DOHH2 (cell line): Measurements from ENCODE around the gene RPUSD1.

Experiments
- H3F3A ChIP-seq: fragments of 200-600 bp; sonication (generic), shearing (Covaris generic); 2 replicates; pipeline ENCODE4 v1.6.0; 2016; ENCODE audit warnings: antibody characterized with exemption, mild to moderate bottlenecking; ENCODE audit not compliant: control insufficient read depth, insufficient read depth
- H3K27ac ChIP-seq: fragments of 200-600 bp; sonication (generic); 2 replicates; pipeline ENCODE4 v1.5.1; 2014; ENCODE audit warnings: low read depth, mild to moderate bottlenecking, low read length, moderate library complexity
- H3K27me3 ChIP-seq: fragments of 200-600 bp; sonication (generic); 2 replicates; pipeline ENCODE4 v1.6.1; 2014; ENCODE audit warnings: mild to moderate bottlenecking, low read length, mixed read lengths; ENCODE audit not compliant: control insufficient read depth
- H3K36me3 ChIP-seq: fragments of 200-600 bp; sonication (generic); 2 replicates; pipeline ENCODE4 v1.6.1; 2014; ENCODE audit warnings: mild to moderate bottlenecking, low read length, moderate library complexity, mixed read lengths; ENCODE audit not compliant: control insufficient read depth
- H3K4me1 ChIP-seq: fragments of 200-600 bp; sonication (generic); 2 replicates; pipeline ENCODE4 v1.6.1; 2014; ENCODE audit warnings: mild to moderate bottlenecking, low read length, mixed read lengths; ENCODE audit not compliant: control insufficient read depth
- H3K4me2 ChIP-seq: fragments of 200-600 bp; sonication (generic); 2 replicates; pipeline ENCODE4 v1.6.0; 2014; ENCODE audit warnings: mild to moderate bottlenecking, low read length, moderate library complexity
- H3K4me3 ChIP-seq: fragments of 200-600 bp; sonication (generic); 2 replicates; pipeline ENCODE4 v1.5.1; 2014; ENCODE audit warnings: mild to moderate bottlenecking, low read length, mixed read lengths
- H3K79me2 ChIP-seq: fragments of 200-600 bp; sonication (generic); 2 replicates; pipeline ENCODE4 v1.6.1; 2014; ENCODE audit warnings: mild to moderate bottlenecking, low read length, mixed read lengths; ENCODE audit not compliant: control insufficient read depth
- H3K9me2 ChIP-seq: fragments of 200-600 bp; sonication (generic); replicated peaks from 2 replicates; pipeline ENCODE4 v1.6.1; 2014; ENCODE audit warnings: mild to moderate bottlenecking, low read length, mixed read lengths; ENCODE audit not compliant: control insufficient read depth
- H3K9me3 ChIP-seq: fragments of 200-600 bp; sonication (generic); 2 replicates; pipeline ENCODE4 v1.6.1; 2014; ENCODE audit warnings: antibody characterized with exemption, low read length, mixed read lengths; ENCODE audit not compliant: control insufficient read depth, insufficient read depth
- H4K20me1 ChIP-seq: fragments of 200-600 bp; sonication (generic); 2 replicates; pipeline ENCODE4 v1.6.0; 2014; ENCODE audit warnings: low read depth, mild to moderate bottlenecking, antibody characterized with exemption, low read length, moderate library complexity; ENCODE audit not compliant: control insufficient read depth, insufficient read depth
- EZH2phosphoT487 ChIP-seq: fragments of 200-600 bp; sonication (generic); IDR thresholded peaks from 2 replicates; pipeline ENCODE4 v1.6.1; 2017; ENCODE audit warnings: borderline replicate concordance, mild to moderate bottlenecking, antibody characterized with exemption, low read length, moderate library complexity, mixed read lengths
- TF ChIP-seq, protein P1 (sequence below): fragments of 200-600 bp; sonication (generic); IDR thresholded peaks from one replicate; pipeline ENCODE4 v1.5.1; 2014; ENCODE audit warnings: antibody characterized with exemption, mild to moderate bottlenecking, low read depth, low read length; ENCODE audit not compliant: poor library complexity, severe bottlenecking

The RPUSD1 gene

DNA sequence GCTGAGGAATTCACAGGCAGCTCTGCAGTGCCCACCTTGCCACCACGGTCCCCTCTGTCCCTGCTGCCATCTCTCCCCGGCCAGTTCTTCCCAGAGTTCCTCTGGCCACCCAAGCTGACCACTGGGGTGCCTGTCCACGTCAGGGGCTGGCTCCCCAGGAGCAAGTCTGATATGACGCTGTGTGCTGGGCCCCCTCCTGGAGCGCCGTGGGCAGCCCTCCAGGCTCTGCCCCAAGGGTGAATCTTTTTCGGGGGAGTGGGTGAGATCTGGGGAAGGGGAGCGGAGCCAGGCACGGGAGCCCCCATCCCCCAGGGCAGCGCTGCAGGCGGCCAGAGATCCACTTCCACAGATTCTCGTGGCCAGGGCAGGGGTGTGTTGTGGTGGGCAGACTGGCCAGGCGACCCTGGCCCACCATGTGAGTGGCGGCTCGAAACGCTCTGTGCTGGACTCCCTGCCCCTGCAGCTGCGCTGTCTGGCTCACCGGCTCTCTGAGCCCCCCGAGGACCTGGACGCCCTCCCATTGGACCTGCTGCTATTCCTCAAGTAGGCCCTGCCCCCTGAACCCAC lies 23.9 kb downstream of the RPUSD1 start:
- H3K4me1 ChIP-seq, result no peaks in the 10 kb centered on the region
- H3K9me3 ChIP-seq, result no peaks in the 10 kb centered on the region
- H3K4me2 ChIP-seq, result no peak overlapping the region
- H3K9me2 ChIP-seq, result no peaks in the 10 kb centered on the region
- no peaks in the 10 kb centered on the region for H4K20me1 ChIP-seq
- H3K4me3 ChIP-seq, result no peak overlapping the region
- no peaks in the 10 kb centered on the region for H3K79me2 ChIP-seq
- no peaks in the 10 kb centered on the region for H3F3A ChIP-seq
- H3K36me3 ChIP-seq, result no peaks in the 10 kb centered on the region
- H3K27me3 ChIP-seq, result no peaks in the 10 kb centered on the region
- H3K27ac ChIP-seq, result no peak overlapping the region
- TF ChIP-seq EZH2phosphoT487, result no peak
- TF ChIP-seq, protein P1, sequence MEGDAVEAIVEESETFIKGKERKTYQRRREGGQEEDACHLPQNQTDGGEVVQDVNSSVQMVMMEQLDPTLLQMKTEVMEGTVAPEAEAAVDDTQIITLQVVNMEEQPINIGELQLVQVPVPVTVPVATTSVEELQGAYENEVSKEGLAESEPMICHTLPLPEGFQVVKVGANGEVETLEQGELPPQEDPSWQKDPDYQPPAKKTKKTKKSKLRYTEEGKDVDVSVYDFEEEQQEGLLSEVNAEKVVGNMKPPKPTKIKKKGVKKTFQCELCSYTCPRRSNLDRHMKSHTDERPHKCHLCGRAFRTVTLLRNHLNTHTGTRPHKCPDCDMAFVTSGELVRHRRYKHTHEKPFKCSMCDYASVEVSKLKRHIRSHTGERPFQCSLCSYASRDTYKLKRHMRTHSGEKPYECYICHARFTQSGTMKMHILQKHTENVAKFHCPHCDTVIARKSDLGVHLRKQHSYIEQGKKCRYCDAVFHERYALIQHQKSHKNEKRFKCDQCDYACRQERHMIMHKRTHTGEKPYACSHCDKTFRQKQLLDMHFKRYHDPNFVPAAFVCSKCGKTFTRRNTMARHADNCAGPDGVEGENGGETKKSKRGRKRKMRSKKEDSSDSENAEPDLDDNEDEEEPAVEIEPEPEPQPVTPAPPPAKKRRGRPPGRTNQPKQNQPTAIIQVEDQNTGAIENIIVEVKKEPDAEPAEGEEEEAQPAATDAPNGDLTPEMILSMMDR, result no peak

DNA sequence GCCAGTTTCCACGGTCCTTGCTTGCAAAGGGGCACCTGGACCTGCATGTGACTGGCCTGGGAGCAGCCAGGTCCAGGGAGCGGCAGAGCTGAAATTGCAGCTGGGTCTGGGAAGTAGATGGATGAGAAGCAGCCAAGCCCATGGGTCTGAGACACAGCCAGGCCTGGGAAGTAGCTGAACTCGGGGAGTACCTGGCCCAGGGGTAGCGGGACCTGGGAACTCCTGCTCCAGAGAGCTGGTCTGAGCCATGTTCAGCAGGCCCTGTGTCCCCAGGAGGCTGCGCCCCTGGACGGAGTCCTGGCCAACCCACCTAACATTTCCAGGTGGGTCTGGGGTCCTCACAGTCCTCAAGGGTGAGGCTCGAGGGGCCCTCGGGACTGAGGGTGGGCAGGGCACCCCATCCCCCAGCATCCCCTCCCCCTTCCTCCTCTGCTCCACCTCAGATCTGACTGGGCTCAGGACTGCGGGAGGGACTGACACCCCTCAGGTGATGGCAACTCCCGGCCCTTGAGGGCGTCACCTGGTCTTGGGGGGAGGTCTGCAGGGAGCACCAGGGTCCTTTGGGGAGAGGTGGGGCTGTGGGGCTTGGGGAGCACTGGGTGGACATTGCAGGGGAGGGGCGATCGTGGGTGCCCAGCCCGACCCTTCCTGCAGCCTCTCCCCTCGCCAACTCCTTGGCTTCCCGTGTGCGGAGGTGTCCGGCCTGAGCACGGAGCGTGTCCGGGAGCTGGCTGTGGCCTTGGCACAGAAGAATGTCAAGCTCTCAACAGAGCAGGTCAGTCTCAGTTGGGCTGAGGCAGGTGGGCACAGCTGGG lies 24.6 kb downstream of the RPUSD1 start:
- no peak for TF ChIP-seq EZH2phosphoT487
- TF ChIP-seq, protein P1, result no peak
- H3K4me2 ChIP-seq, result no peak overlapping the region
- no peaks in the 10 kb centered on the region for H3K79me2 ChIP-seq
- no peaks in the 10 kb centered on the region for H3K4me1 ChIP-seq
- no peaks in the 10 kb centered on the region for H3K36me3 ChIP-seq
- no peaks in the 10 kb centered on the region for H4K20me1 ChIP-seq
- H3K9me2 ChIP-seq, result no peaks in the 10 kb centered on the region
- no peaks in the 10 kb centered on the region for H3K9me3 ChIP-seq
- H3K4me3 ChIP-seq, result no peak overlapping the region
- H3K27ac ChIP-seq, result no peak overlapping the region
- H3K27me3 ChIP-seq, result no peaks in the 10 kb centered on the region
- H3F3A ChIP-seq, result no peaks in the 10 kb centered on the region

DNA sequence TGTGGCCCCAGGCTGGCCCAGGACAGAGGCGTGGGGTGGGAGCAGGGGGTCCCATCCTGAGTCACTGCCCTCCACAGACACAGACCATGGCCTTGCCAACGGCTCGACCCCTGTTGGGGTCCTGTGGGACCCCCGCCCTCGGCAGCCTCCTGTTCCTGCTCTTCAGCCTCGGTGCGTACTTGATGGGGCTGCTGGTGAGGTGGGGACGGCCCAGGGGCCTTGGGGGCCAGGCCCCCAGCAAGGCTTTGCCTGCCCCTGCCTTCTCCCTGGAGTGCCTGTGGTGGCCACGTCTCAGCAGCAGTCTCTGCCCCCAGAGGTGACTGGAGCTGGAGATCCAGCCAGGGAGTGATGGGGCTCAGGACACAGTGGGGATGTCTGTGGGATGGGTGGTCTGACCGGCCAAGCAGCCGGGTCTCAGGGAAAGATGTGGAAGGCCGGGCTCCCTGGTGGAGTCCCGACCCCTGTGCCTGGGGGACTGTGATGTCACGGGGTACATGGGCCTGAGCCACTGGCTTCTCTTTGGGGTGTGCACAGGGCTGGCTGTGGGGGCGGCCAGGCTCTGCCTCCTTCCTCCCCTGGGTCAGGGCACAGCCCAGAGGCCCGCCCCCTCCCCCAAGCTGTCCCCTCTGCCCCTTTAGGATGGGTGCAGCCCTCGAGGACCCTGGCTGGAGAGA lies 25.4 kb downstream of the RPUSD1 start:
- Histone ChIP-seq H3K27ac (no peak overlapping the region), H3K4me1 (no peaks in the 10 kb centered on the region), H3K4me3 (no peak overlapping the region), H3K9me3 (no peaks in the 10 kb centered on the region), H3F3A (no peaks in the 10 kb centered on the region), H3K4me2 (no peak overlapping the region), H3K79me2 (no peaks in the 10 kb centered on the region), H3K36me3 (no peaks in the 10 kb centered on the region), H3K27me3 (no peaks in the 10 kb centered on the region), H3K9me2 (no peaks in the 10 kb centered on the region), H4K20me1 (no peaks in the 10 kb centered on the region)
- TF ChIP-seq, protein P1, result no peak
- TF ChIP-seq EZH2phosphoT487, result no peak
